CD8-positive, alpha-beta memory T cell (primary cell): ENCODE measurements around the gene SAMD13. TPM values are rescaled to one million over a fixed set of nuclear protein-coding genes. Genes with fewer than 3 reads are reported as not detected.
"Not testable (repeated sequence)": the region's sequence is repeated elsewhere in the genome, so short reads cannot be mapped to it uniquely, and the experiment has no call there.

Experiments
- CTCF ChIA-PET: fragments of 350-600 bp; sonication (Branson Sonifier 250); formaldehyde crosslinking; loops from one replicate; lab custom pipeline; 2021; ENCODE audit warnings: antibody characterized with exemption; lab: Charles Lee
- POLR2A ChIA-PET: fragments of 350-600 bp; sonication (Branson Sonifier 250); formaldehyde crosslinking; loops from one replicate; lab custom pipeline; 2021; ENCODE audit warnings: antibody characterized with exemption; lab: Charles Lee
- DNase-seq, 5 donors: peaks; one replicate each; pipeline versions ENCODE4 v3.0.0 to v3.0.0-alpha.2; 2020 to 2022; ENCODE audit warnings: mixed read lengths in 1 of 5
- H3K27ac ChIP-seq: one replicate; pipeline ENCODE4 v1.7.0; 2013; ENCODE audit warnings: low read depth, mild to moderate bottlenecking, low read length, moderate library complexity
- H3K27me3 ChIP-seq: 2 replicates; pipeline ENCODE4 v1.7.0; 2013; ENCODE audit warnings: low read length, mild to moderate bottlenecking; ENCODE audit not compliant: insufficient read depth, poor library complexity, severe bottlenecking
- H3K36me3 ChIP-seq: 2 replicates; pipeline ENCODE4 v1.7.0; 2013; ENCODE audit warnings: mild to moderate bottlenecking, low read length, moderate library complexity; ENCODE audit not compliant: insufficient read depth
- H3K4me1 ChIP-seq: 2 replicates; pipeline ENCODE4 v1.7.0; 2013; ENCODE audit warnings: mild to moderate bottlenecking, low read length, moderate library complexity; ENCODE audit not compliant: insufficient read depth
- H3K4me3 ChIP-seq: 2 replicates; pipeline ENCODE4 v1.7.0; 2013; ENCODE audit warnings: mild to moderate bottlenecking, low read length
- H3K9me3 ChIP-seq: 2 replicates; pipeline ENCODE4 v1.7.0; 2013; ENCODE audit warnings: mild to moderate bottlenecking, low read length
- H3K27ac Mint-ChIP-seq, 8 donors: one replicate each; pipeline ENCODE4 v1.8.0; 2020 to 2021; ENCODE audit warnings: mixed read lengths in 8 of 8, mild to moderate bottlenecking in 6 of 8, inconsistent platforms in 3 of 8, moderate library complexity in 3 of 8
- H3K27me3 Mint-ChIP-seq, 2 donors: one replicate each; pipeline ENCODE4 v1.8.0; 2020 to 2021; ENCODE audit warnings: mixed read lengths in 2 of 2, mild to moderate bottlenecking in 1 of 2, moderate library complexity in 1 of 2
- H3K36me3 Mint-ChIP-seq, 3 donors: one replicate each; pipeline ENCODE4 v1.8.0; 2020 to 2021; ENCODE audit warnings: mixed read lengths in 3 of 3, inconsistent platforms in 1 of 3, mild to moderate bottlenecking in 1 of 3
- H3K4me1 Mint-ChIP-seq, 3 donors: one replicate each; pipeline ENCODE4 v1.8.0; 2020 to 2021; ENCODE audit warnings: mixed read lengths in 3 of 3, inconsistent platforms in 1 of 3, mild to moderate bottlenecking in 1 of 3
- H3K4me3 Mint-ChIP-seq, 7 donors: one replicate each; pipeline ENCODE4 v1.8.0; 2020 to 2021; ENCODE audit warnings: mixed read lengths in 7 of 7, mild to moderate bottlenecking in 6 of 7, moderate library complexity in 4 of 7, inconsistent platforms in 2 of 7
- H3K9me3 Mint-ChIP-seq, 5 donors: one replicate each; pipeline ENCODE4 v1.8.0; 2020 to 2022; ENCODE audit warnings: mixed read lengths in 5 of 5, mild to moderate bottlenecking in 3 of 5, moderate library complexity in 2 of 5, inconsistent platforms in 1 of 5
- polyA plus RNA-seq: library from polyadenylated mRNA; unstranded; fragments of 300-500 nt; fragmentation: Illumina TruSeq; gene quantifications from one replicate; pipeline ENCODE4 v1.2.3, GENCODE V29; 2021
- total RNA-seq, 2 experiments: library from RNA; stranded (reverse); gene quantifications; one replicate each; pipeline ENCODE4 v1.2.3, GENCODE V29; 2021

The SAMD13 gene
- total and polyA plus RNA-seq, 3 experiments from 2014 or later: 0.35 to 0.48 (median 0.39) TPM

DNA sequence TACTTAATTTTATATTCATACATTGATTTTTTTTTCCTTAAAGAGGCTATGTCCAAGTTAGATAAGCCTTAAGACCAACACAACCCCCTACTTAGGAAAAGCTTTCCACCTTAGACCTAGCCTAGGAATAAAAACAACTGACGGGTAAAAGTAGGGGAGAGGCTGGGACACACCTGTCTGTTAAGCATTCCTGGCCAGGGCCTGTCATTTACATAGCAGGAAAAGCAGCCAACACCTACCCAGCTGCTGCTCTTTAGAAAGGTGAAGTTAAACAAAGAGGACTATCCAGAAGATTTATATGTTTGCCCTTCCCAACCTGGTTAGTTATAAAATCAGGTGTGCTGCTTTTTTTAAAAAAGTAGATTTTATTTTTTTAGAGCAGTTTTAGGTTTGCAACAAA, 29.1 kb upstream of the SAMD13 start:
- Mint-ChIP-seq H3K4me3 (no peak overlapping the region), H3K36me3 (peaks cover 0 to 4% (median 0%) of the 10 kb centered on the region in 3 donors), H3K27me3 (peaks cover 0 to 3% of the 10 kb centered on the region in 2 donors), H3K9me3 (no peaks in the 10 kb centered on the region), H3K27ac (no peak overlapping the region), H3K4me1 (peaks cover 7 to 13% (median 10%) of the 10 kb centered on the region in 3 donors)
- Histone ChIP-seq H3K4me3 (no peak overlapping the region), H3K9me3 (no peaks in the 10 kb centered on the region), H3K36me3 (no peaks in the 10 kb centered on the region), H3K27ac (no peak overlapping the region), H3K4me1 (no peaks in the 10 kb centered on the region), H3K27me3 (no peaks in the 10 kb centered on the region)
- ChIA-PET POLR2A (no interaction called here), CTCF (no interaction called here)
- DNase-seq: no peak

- H3K9me3 ChIP-seq: no peaks in the 10 kb centered on the region
- Mint-ChIP-seq H3K9me3 (no peaks in the 10 kb centered on the region), H3K36me3 (peaks cover 0 to 4% (median 0%) of the 10 kb centered on the region in 3 donors), H3K27ac (no peak overlapping the region), H3K4me3 (no peak overlapping the region), H3K27me3 (peaks cover 0 to 5% of the 10 kb centered on the region in 2 donors), H3K4me1 (no peaks in the 10 kb centered on the region)
- no peak overlapping the region for H3K4me3 ChIP-seq
- ChIA-PET POLR2A (no interaction called here), CTCF (no interaction called here)
- no peaks in the 10 kb centered on the region for H3K36me3 ChIP-seq
- H3K27ac ChIP-seq: no peak overlapping the region
- DNase-seq: no peak
- H3K27me3 ChIP-seq: no peaks in the 10 kb centered on the region
- H3K4me1 ChIP-seq: no peaks in the 10 kb centered on the region
Measured at GRCh38 chr1:84277343-84278059, 24.0 kb upstream of the SAMD13 start.

GRCh38 chr1:84278905-84279304, 22.6 kb upstream of the SAMD13 start:
- H3K4me1 ChIP-seq: no peaks in the 10 kb centered on the region
- Mint-ChIP-seq H3K36me3 (no peaks in the 10 kb centered on the region), H3K4me3 (no peak overlapping the region), H3K9me3 (no peaks in the 10 kb centered on the region), H3K27ac (no peak overlapping the region), H3K4me1 (no peaks in the 10 kb centered on the region), H3K27me3 (peaks cover 1 to 13% of the 10 kb centered on the region in 2 donors)
- H3K4me3 ChIP-seq: no peak overlapping the region
- H3K9me3 ChIP-seq: no peaks in the 10 kb centered on the region
- H3K36me3 ChIP-seq: no peaks in the 10 kb centered on the region
- H3K27me3 ChIP-seq: no peaks in the 10 kb centered on the region
- no peak overlapping the region for H3K27ac ChIP-seq
- CTCF ChIA-PET: no interaction called here
- DNase-seq: no peak
- POLR2A ChIA-PET: no interaction called here

- Histone ChIP-seq H3K4me3 (no peak overlapping the region), H3K27me3 (peaks cover 5% of the 10 kb centered on the region), H3K36me3 (no peaks in the 10 kb centered on the region), H3K9me3 (no peaks in the 10 kb centered on the region), H3K4me1 (no peaks in the 10 kb centered on the region), H3K27ac (no peak overlapping the region)
- Mint-ChIP-seq H3K4me1 (no peaks in the 10 kb centered on the region), H3K27ac (no peak overlapping the region), H3K27me3 (peaks cover 3 to 29% of the 10 kb centered on the region in 2 donors), H3K9me3 (peaks cover 0 to 5% (median 4%) of the 10 kb centered on the region in 5 donors), H3K36me3 (peaks cover 0 to 9% (median 1%) of the 10 kb centered on the region in 3 donors), H3K4me3 (no peak overlapping the region)
- CTCF ChIA-PET: no interaction called here
- POLR2A ChIA-PET: no interaction called here
- DNase-seq: no peak
Measured at GRCh38 chr1:84280912-84281311, 20.6 kb upstream of the SAMD13 start.

DNA sequence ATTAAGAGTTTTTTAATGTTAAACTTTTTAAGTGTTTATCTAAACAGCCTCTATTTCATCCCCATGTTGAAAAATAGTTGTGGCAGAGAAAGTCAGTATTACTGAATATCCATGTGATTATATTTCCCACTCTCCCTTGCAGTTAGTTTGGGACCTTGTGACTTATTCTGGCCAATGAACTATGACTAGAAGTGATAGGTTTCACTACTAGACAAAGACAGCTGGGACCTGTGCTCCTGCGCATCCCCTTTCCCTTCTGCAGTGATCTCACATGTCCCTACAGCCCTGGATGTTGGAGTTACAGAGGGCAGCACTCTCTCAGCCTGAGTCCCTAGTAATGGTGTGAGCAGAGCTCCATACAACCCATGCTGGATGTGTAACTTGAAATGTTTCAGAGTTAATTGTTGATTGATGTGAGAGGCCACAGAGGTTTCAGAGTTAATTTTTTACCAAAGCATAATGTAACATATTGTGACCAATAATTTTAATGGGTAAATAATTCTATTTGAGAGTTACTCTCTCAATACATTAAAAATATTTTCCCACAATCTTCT, 18.7 kb upstream of the SAMD13 start:
- Histone ChIP-seq H3K4me3 (no peak overlapping the region), H3K9me3 (no peaks in the 10 kb centered on the region), H3K4me1 (no peaks in the 10 kb centered on the region), H3K27ac (no peak overlapping the region), H3K27me3 (peaks cover 5% of the 10 kb centered on the region), H3K36me3 (no peaks in the 10 kb centered on the region)
- Mint-ChIP-seq H3K27ac (peak overlapping the region in 1 of 8 donors; percentile 1), H3K4me1 (no peaks in the 10 kb centered on the region), H3K36me3 (peaks cover 0 to 22% (median 1%) of the 10 kb centered on the region in 3 donors), H3K4me3 (no peak overlapping the region), H3K9me3 (peaks cover 7 to 23% (median 20%) of the 10 kb centered on the region in 5 donors), H3K27me3 (peaks cover 6 to 26% of the 10 kb centered on the region in 2 donors)
- ChIA-PET CTCF (no interaction called here), POLR2A (no interaction called here)
- DNase-seq: no peak

- H3K4me3 Mint-ChIP-seq: no peak overlapping the region
- no peak overlapping the region for H3K4me3 ChIP-seq
- no peaks in the 10 kb centered on the region for H3K9me3 ChIP-seq
- H3K27ac ChIP-seq: no peak overlapping the region
- ChIA-PET CTCF (no interaction called here), POLR2A (no interaction called here)
- H3K27ac Mint-ChIP-seq: no peak overlapping the region
- H3K4me1 Mint-ChIP-seq: no peaks in the 10 kb centered on the region
- peaks cover 7 to 24% (median 21%) of the 10 kb centered on the region in 5 donors for H3K9me3 Mint-ChIP-seq
- peaks cover 5% of the 10 kb centered on the region for H3K27me3 ChIP-seq
- no peaks in the 10 kb centered on the region for H3K4me1 ChIP-seq
- H3K27me3 Mint-ChIP-seq: peaks cover 6 to 26% of the 10 kb centered on the region in 2 donors
- no peak for DNase-seq
- no peaks in the 10 kb centered on the region for H3K36me3 ChIP-seq
- peaks cover 0 to 22% (median 1%) of the 10 kb centered on the region in 3 donors for H3K36me3 Mint-ChIP-seq
Measured at GRCh38 chr1:84283381-84283780, 18.1 kb upstream of the SAMD13 start.

DNA sequence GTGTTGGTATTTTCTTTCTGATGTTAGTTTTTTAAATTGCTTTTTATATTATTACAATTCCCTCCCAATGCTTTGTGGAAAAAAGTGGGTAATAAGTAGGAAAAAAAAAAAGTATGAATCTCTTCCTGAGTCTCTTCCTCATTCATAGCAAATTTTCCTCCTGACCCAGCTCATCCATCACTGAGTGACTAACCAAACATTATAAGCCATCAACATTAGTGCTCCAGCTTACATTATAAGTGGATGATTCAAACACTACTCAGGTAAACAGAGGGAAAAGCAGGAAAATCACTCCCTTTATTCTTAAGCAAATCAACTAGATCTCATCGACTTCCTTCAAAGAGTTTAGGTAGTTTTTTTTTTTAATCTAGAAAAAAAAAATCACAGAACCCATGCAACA, 15.4 kb upstream of the SAMD13 start:
- no peak overlapping the region for H3K4me3 ChIP-seq
- no peaks in the 10 kb centered on the region for H3K4me1 ChIP-seq
- ChIA-PET CTCF (no interaction called here), POLR2A (no interaction called here)
- no peaks in the 10 kb centered on the region for H3K9me3 ChIP-seq
- peaks cover 0 to 22% (median 1%) of the 10 kb centered on the region in 3 donors for H3K36me3 Mint-ChIP-seq
- H3K9me3 Mint-ChIP-seq: peaks cover 7 to 37% (median 34%) of the 10 kb centered on the region in 5 donors
- DNase-seq: no peak
- no peak overlapping the region for H3K4me3 Mint-ChIP-seq
- no peaks in the 10 kb centered on the region for H3K4me1 Mint-ChIP-seq
- no peak overlapping the region for H3K27ac ChIP-seq
- peaks cover 5% of the 10 kb centered on the region for H3K27me3 ChIP-seq
- peaks cover 8 to 26% of the 10 kb centered on the region in 2 donors for H3K27me3 Mint-ChIP-seq
- H3K27ac Mint-ChIP-seq: no peak overlapping the region
- no peaks in the 10 kb centered on the region for H3K36me3 ChIP-seq

- H3K4me3 ChIP-seq, POLR2A ChIA-PET, CTCF ChIA-PET, H3K27me3 ChIP-seq, H3K4me3 Mint-ChIP-seq, H3K27ac Mint-ChIP-seq, H3K4me1 Mint-ChIP-seq, DNase-seq, H3K9me3 ChIP-seq, H3K36me3 ChIP-seq, H3K27ac ChIP-seq, H3K4me1 ChIP-seq: not testable (repeated sequence)
- Mint-ChIP-seq H3K9me3 (peaks cover 7 to 37% (median 34%) of the 10 kb centered on the region in 5 donors), H3K36me3 (peaks cover 0 to 22% (median 4%) of the 10 kb centered on the region in 3 donors), H3K27me3 (peaks cover 10 to 25% of the 10 kb centered on the region in 2 donors)
Measured at GRCh38 chr1:84287389-84287788, 14.1 kb upstream of the SAMD13 start.
